Progenitor cell of endocrine pancreas (in vitro differentiated cells): ENCODE measurements around the gene HNRNPAB. TPM values are rescaled to one million over a fixed set of nuclear protein-coding genes. Genes with fewer than 3 reads are reported as not detected.

Experiments used
- DNase-seq: peaks from one replicate; pipeline ENCODE4 v3.0.0; 2021; ENCODE audit warnings: low spot score; ENCODE audit not compliant: unreplicated experiment
- H3K27ac Mint-ChIP-seq: 2 replicates; pipeline ENCODE4 v1.8.0; 2021; ENCODE audit warnings: mild to moderate bottlenecking, moderate library complexity, mixed read lengths
- H3K27me3 Mint-ChIP-seq: 2 replicates; pipeline ENCODE4 v1.8.0; 2021; ENCODE audit warnings: mixed read lengths
- H3K36me3 Mint-ChIP-seq: 2 replicates; pipeline ENCODE4 v1.8.0; 2022; ENCODE audit warnings: mixed read lengths; ENCODE audit not compliant: insufficient read depth
- H3K4me1 Mint-ChIP-seq: 2 replicates; pipeline ENCODE4 v1.8.0; 2021; ENCODE audit warnings: low read depth, mixed read lengths
- H3K4me3 Mint-ChIP-seq: 2 replicates; pipeline ENCODE4 v1.8.0; 2021; ENCODE audit warnings: low read depth, mild to moderate bottlenecking, moderate library complexity, mixed read lengths
- H3K9me3 Mint-ChIP-seq: 2 replicates; pipeline ENCODE4 v1.8.0; 2021; ENCODE audit warnings: low read depth, mixed read lengths
- CTCF ChIP-seq: fragments of 200-600 bp; sonication (generic); IDR thresholded peaks from one replicate; pipeline ENCODE4 v1.5.0; 2021; ENCODE audit warnings: antibody characterized with exemption, mild to moderate bottlenecking; ENCODE audit not compliant: unreplicated experiment
- total RNA-seq: library from RNA; stranded (reverse); gene quantifications from 2 replicates; pipeline ENCODE4 v1.2.1, GENCODE V29; 2021

HNRNPAB gene
- total RNA-seq, 1 donor from 2014 or later, result 214 TPM

GRCh38 chr5:178212241-178213002 is 8.1 kb downstream of the HNRNPAB start:
- Mint-ChIP-seq H3K27me3 (no peaks in the 10 kb centered on the region), H3K4me1 (peaks cover 4% of the 10 kb centered on the region), H3K36me3 (peaks cover 27% of the 10 kb centered on the region), H3K4me3 (no peak overlapping the region), H3K27ac (peak overlapping the region; percentile 45), H3K9me3 (no peaks in the 10 kb centered on the region)
- no peak for TF ChIP-seq CTCF
- DNase-seq, result no peak

GRCh38 chr5:178213003-178213461 is 8.7 kb downstream of the HNRNPAB start:
- Mint-ChIP-seq H3K4me3 (no peak overlapping the region), H3K36me3 (peaks cover 25% of the 10 kb centered on the region), H3K4me1 (peaks cover under 1% of the 10 kb centered on the region), H3K27ac (peak overlapping the region; percentile 45), H3K9me3 (no peaks in the 10 kb centered on the region), H3K27me3 (no peaks in the 10 kb centered on the region)
- DNase-seq, result no peak
- no peak for TF ChIP-seq CTCF

GRCh38 chr5:178213748-178214151 is 9.4 kb downstream of the HNRNPAB start:
- Mint-ChIP-seq H3K36me3 (peaks cover 25% of the 10 kb centered on the region), H3K9me3 (no peaks in the 10 kb centered on the region), H3K27ac (peak overlapping the region; percentile 57), H3K27me3 (no peaks in the 10 kb centered on the region), H3K4me1 (no peaks in the 10 kb centered on the region), H3K4me3 (no peak overlapping the region)
- TF ChIP-seq CTCF, result no peak
- no peak for DNase-seq

GRCh38 chr5:178214160-178214803 is 9.9 kb downstream of the HNRNPAB start:
- TF ChIP-seq CTCF, result no peak
- DNase-seq, result no peak
- no peaks in the 10 kb centered on the region for H3K9me3 Mint-ChIP-seq
- peaks cover 22% of the 10 kb centered on the region for H3K36me3 Mint-ChIP-seq
- peak overlapping the region; percentile 62 for H3K27ac Mint-ChIP-seq
- H3K27me3 Mint-ChIP-seq, result no peaks in the 10 kb centered on the region
- no peak overlapping the region for H3K4me3 Mint-ChIP-seq
- H3K4me1 Mint-ChIP-seq, result no peaks in the 10 kb centered on the region

GRCh38 chr5:178215280-178216002 is 11.1 kb downstream of the HNRNPAB start:
- Mint-ChIP-seq H3K27me3 (no peaks in the 10 kb centered on the region), H3K4me3 (no peak overlapping the region), H3K9me3 (no peaks in the 10 kb centered on the region), H3K4me1 (no peaks in the 10 kb centered on the region), H3K27ac (peak overlapping the region; percentile 52), H3K36me3 (peaks cover 16% of the 10 kb centered on the region)
- no peak for TF ChIP-seq CTCF
- no peak for DNase-seq
